Activated T-helper 1 cell treated with anti-CD3 and anti-CD28 coated beads, Interleukin-12 subunit alpha, Interleukin-12 subunit beta, Interleukin-2, Interleukin-4 antibody, amounts not matched to agents 30 ng/mL and 10 ng/mL and 1 ng/mL, durations not matched to agents 14 hours and 24 hours and 36 hours (primary cell): Measurements from ENCODE around the gene INKA1. TPM values are rescaled to one million over a fixed set of nuclear protein-coding genes. Genes with fewer than 3 reads are reported as not detected.

ENCODE experiments used
- DNase-seq: peaks from one replicate; pipeline ENCODE4 v3.0.0; 2021; ENCODE audit warnings: low spot score
- H3K27ac Mint-ChIP-seq: one replicate; pipeline ENCODE4 v1.8.0; 2021; ENCODE audit warnings: mild to moderate bottlenecking, mixed read lengths
- H3K27me3 Mint-ChIP-seq: one replicate; pipeline ENCODE4 v1.8.0; 2022; ENCODE audit warnings: mild to moderate bottlenecking, moderate library complexity, mixed read lengths; ENCODE audit not compliant: insufficient read depth
- H3K36me3 Mint-ChIP-seq: one replicate; pipeline ENCODE4 v1.8.0; 2021; ENCODE audit warnings: low read depth, mixed read lengths
- H3K4me1 Mint-ChIP-seq: one replicate; pipeline ENCODE4 v1.8.0; 2021; ENCODE audit warnings: low read depth, mixed read lengths
- H3K4me3 Mint-ChIP-seq: one replicate; pipeline ENCODE4 v1.8.0; 2021; ENCODE audit warnings: mild to moderate bottlenecking, moderate library complexity, mixed read lengths
- H3K9me3 Mint-ChIP-seq: one replicate; pipeline ENCODE4 v1.8.0; 2021; ENCODE audit warnings: mixed read lengths
- intact Hi-C: fragments of 100-400 bp; cut with micrococcal nuclease; formaldehyde crosslinking; loops from one replicate; pipeline ENCODE4 v1.15.1; 2024
- total RNA-seq: library from RNA; stranded (reverse); gene quantifications from 2 replicates; pipeline ENCODE4 v1.2.3, GENCODE V29; 2022

INKA1 gene
- total RNA-seq, 1 donor from 2014 or later = 2.7 TPM

DNA sequence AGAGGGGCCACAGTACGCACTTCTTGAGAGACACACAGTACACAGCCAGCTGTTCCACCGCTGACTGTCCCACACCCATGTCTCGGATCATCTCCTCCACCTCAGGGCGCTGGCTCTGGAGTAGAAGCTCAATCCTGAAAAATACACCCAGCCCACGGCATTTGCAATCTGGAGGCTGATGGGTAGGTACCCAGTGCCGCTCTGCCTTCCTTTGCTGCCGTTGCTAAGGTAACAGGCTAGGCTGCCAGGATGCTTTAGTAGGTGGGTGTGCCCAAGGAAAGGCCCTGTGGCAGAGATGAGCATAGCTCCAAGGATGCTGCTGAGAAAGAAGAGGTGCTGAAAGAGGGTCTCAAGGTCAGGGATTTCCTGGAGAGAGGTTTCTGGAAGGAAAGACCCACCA, 38.7 kb downstream of the INKA1 start:
- DNase-seq = no peak
- Mint-ChIP-seq H3K4me1 (no peaks in the 10 kb centered on the region), H3K27me3 (no peaks in the 10 kb centered on the region), H3K27ac (no peak overlapping the region), H3K4me3 (no peak overlapping the region), H3K36me3 (peaks cover 7% of the 10 kb centered on the region), H3K9me3 (no peaks in the 10 kb centered on the region)
- intact Hi-C loops = no loop called here

DNA sequence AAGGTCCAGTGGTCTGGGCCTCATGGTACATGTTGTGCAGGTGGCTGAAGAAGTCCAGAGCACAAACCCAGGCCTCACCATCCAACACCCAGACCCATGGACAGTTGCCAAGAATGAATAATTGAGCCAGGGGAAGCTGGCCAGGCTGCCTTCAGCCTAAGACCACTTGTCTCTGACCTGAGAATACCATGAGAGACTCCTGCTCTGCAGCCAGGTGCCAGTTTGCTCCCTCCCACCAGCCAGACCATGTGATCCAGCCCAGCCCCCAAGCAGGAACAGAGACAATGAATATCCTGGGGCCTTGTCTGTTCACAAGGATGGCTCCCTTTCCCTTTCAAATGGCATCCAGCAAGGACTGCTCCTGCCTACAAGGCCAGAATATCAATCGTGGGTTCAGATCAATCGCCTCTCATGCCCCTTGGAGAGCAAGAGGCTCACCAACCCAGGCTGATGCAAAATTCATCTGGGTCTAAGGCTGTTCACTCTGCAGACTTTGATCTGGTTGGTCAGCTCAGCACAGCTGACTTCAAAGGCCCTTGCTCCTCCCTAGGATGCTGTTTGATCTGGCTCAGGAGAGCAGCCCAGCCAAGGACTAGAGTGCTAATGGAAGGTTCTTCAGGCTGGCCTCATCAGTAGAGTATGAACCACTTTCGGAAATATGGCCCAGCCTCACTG, 39.9 kb downstream of the INKA1 start:
- H3K4me1 Mint-ChIP-seq = no peaks in the 10 kb centered on the region
- intact Hi-C loops = no loop called here
- no peak overlapping the region for H3K4me3 Mint-ChIP-seq
- no peaks in the 10 kb centered on the region for H3K27me3 Mint-ChIP-seq
- H3K27ac Mint-ChIP-seq = no peak overlapping the region
- H3K9me3 Mint-ChIP-seq = no peaks in the 10 kb centered on the region
- H3K36me3 Mint-ChIP-seq = peaks cover 6% of the 10 kb centered on the region
- DNase-seq = no peak

DNA sequence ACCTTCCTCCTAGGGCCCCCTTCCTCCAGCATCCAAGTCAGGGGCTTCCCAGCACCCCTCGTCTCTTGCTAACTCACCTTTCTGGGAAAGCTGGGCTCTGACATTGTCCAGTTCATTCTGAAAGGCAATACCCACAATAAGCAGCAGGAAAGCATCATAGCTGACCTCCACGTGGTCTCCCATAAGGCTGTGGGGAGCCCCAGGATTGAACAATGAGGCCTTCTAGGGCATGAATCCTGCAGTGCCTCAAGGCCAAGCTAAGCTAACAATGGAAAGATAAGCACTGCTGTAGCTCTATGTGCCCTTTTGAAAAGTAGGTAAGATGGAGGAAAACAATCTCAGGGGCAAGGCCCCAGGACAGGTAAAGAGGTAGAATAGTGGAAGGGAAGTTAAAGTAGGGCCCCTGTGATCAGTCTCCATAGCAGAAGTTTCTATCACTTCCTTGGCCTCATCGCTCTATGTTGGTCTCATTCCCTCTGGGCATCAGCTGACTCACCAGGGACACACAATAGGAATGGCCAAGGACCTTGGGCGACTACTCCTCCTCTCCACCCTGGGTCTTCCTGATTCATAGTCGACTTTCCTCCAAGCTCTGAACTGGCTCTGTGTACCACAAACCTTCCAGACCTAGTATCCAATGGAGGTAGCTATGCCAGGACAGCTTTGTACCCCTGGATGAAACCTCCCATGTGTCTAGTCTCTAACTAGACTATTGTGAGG, 41.6 kb downstream of the INKA1 start:
- H3K36me3 Mint-ChIP-seq = peaks cover 4% of the 10 kb centered on the region
- no peak overlapping the region for H3K27ac Mint-ChIP-seq
- no peaks in the 10 kb centered on the region for H3K27me3 Mint-ChIP-seq
- no peak for DNase-seq
- no peak overlapping the region for H3K4me3 Mint-ChIP-seq
- no peaks in the 10 kb centered on the region for H3K9me3 Mint-ChIP-seq
- H3K4me1 Mint-ChIP-seq = no peaks in the 10 kb centered on the region
- intact Hi-C loops = no loop called here

DNA sequence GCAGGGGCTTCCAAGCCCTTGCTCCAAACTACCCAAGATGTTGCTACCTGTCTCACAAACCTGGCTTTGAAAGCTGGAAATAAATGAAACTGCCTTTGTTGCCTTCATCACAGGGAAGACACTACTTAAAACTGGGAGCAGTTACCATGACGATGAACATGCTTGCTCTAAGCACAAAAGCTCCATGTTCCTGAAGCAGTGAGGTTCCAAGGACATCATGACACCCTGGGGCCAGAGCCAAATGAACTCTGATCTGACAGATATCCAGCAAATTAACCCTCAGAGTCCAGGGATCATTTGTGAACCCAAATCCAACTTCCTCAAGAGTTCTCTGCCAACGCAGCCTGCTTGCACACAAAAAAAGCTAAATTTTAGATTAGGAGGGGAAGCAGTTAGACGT, 42.6 kb downstream of the INKA1 start:
- no peaks in the 10 kb centered on the region for H3K9me3 Mint-ChIP-seq
- H3K4me1 Mint-ChIP-seq = no peaks in the 10 kb centered on the region
- intact Hi-C loops = no loop called here
- DNase-seq = no peak
- H3K4me3 Mint-ChIP-seq = no peak overlapping the region
- peaks cover 4% of the 10 kb centered on the region for H3K36me3 Mint-ChIP-seq
- no peaks in the 10 kb centered on the region for H3K27me3 Mint-ChIP-seq
- H3K27ac Mint-ChIP-seq = no peak overlapping the region

Other genes starting within 250 kb of the INKA1 start
- gene BSN, start 248.8 kb upstream of the INKA1 start, total RNA-seq = 0.13 and 0.34 TPM in 2 replicates
- 113 and 115 TPM in 2 replicates for gene APEH, start 128.9 kb upstream of the INKA1 start, total RNA-seq
- 6.5 and 8.2 TPM in 2 replicates for gene MST1, start 113.8 kb upstream of the INKA1 start, total RNA-seq
- 53.8 and 54.3 TPM in 2 replicates for gene RNF123, start 113.7 kb upstream of the INKA1 start, total RNA-seq
- gene AMIGO3, start 83.6 kb upstream of the INKA1 start, total RNA-seq = 0.39 TPM in 1 of 2 replicates, not detected in the other
- gene GMPPB, start 79.3 kb upstream of the INKA1 start, total RNA-seq = 49.1 and 49.2 TPM in 2 replicates
- gene IP6K1, start 16.7 kb upstream of the INKA1 start, total RNA-seq = 49.3 and 52.4 TPM in 2 replicates
- not detected in 2 replicates for gene CDHR4, start 3.4 kb upstream of the INKA1 start, total RNA-seq
- 90.3 and 97.5 TPM in 2 replicates for gene UBA7, start 10.7 kb downstream of the INKA1 start, total RNA-seq
- gene TRAIP, start 53.3 kb downstream of the INKA1 start, total RNA-seq = 26.5 and 27.9 TPM in 2 replicates
- 0.96 and 1.0 TPM in 2 replicates for gene CAMKV, start 66.6 kb downstream of the INKA1 start, total RNA-seq
- gene MST1R, start 100.6 kb downstream of the INKA1 start, total RNA-seq = 1.6 and 2.5 TPM in 2 replicates
- gene MON1A, start 126.5 kb downstream of the INKA1 start, total RNA-seq = 15.5 and 17.3 TPM in 2 replicates
- 99.0 and 100 TPM in 2 replicates for gene RBM6, start 136.9 kb downstream of the INKA1 start, total RNA-seq